Prostate gland (tissue), 2 donors: ENCODE data around the gene ZNF77.

Experiments
- CTCF ChIP-seq, 4 experiments: fragments of 200-600 bp in 2 of 4; fragments of 450-650 bp in 2 of 4; sonication (generic) in 2 of 4; IDR thresholded peaks; 1 replicate in 3 of 4; 2 replicates in 1 of 4; pipeline ENCODE4 v1.5.1; 2016 to 2019; ENCODE audit warnings: antibody characterized with exemption in 4 of 4, mild to moderate bottlenecking in 2 of 4, moderate library complexity in 2 of 4
- POLR2AphosphoS5 ChIP-seq: sonication (generic); formaldehyde crosslinking; IDR thresholded peaks from one replicate; pipeline ENCODE4 v1.6.1; 2017; ENCODE audit warnings: antibody characterized with exemption

GRCh38 chr19:2964874-2965273, 20.1 kb upstream of the ZNF77 start:
- TF ChIP-seq CTCF (IDR thresholded peaks at IDR 0.05) = no peak
- TF ChIP-seq POLR2AphosphoS5 = no peak
